Suppressor macrophage (primary cell): ENCODE measurements around the gene BBLN.
A peak's percentile ranks its signal among the peaks of the same experiment; 100 is the strongest.

Experiments
- DNase-seq, 4 experiments: peaks; one replicate each; pipeline ENCODE4 v3.0.0-alpha.2; 2020 to 2022

The BBLN gene

DNA sequence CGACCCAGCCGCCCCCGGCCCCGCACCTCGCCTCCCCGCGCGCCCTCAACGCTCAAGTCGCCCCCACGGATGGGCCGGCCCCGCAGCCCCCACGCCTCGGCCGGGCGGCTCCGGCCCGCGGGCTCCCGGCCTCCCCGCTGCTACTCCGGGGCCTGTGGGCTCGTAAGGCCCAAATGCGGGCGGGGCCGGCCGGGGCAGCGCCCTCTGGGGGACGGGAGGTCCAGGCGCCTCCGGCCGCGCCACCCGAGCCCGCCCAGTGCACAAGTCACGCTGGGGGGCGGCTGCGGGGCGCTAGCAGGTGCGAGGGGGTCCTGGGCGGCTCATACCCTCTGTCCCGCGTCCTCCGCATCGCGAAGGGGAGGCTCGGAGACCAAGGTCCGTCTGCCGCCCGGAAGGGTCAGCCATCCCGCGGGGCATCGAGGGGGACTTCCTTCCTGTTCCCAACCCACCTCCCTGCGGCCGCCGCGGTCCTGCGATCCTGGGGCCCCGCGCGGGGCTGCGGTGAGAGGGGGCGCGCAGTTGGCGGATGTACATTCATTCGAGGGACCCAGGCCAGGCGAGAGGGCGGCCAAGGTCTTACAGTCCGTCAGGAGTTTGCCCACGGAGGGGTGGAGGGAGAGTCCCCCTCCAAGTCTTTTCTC lies 31.5 kb downstream of the BBLN start, which contains the start of gene CIZ1:
CIZ1 (minus strand) TSS at position 167 of the 641 bp plus-strand sequence. CDS start 715 bp downstream, outside the sequence.
- peak; percentile 86 to 95 (median 90) for DNase-seq

DNA sequence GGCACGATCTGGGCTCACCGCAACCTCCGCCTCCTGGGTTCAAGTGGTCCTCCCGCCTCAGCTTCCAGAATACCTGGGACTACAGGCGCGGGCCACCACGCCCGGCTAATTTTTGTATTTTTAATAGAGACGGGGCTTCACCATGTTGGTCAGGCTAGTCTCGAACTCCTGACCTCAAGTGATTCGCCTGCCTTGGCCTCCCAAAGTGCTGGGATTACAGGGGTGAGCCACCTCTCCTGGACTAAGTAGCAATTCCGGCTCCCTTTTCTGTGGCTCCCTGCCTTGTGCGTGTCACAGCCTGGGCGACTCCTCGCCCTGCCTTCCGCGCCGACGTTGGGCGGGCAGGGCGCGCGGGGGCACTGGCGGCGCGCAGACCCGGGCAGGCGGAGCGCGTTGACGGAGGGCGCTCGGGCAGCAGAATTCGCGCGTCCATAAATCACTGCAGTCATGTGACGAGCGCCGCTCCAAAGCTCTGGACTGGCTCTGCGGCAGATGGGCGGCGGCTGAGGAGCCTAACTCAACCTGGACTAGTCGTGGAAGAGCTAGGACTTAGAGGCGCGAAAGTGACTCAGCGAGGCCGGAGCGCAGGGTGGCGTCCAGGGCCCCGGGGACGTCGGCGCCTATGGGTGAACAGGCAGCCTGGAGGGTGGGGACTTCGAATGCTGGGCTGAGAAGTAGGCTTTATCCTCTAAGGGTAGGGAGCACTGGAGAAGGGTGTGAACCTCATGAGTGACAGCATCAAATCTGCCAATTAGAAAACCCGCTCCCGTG lies 32.7 kb downstream of the BBLN start:
- DNase-seq: peak; percentile 91 to 95 (median 92)

DNA sequence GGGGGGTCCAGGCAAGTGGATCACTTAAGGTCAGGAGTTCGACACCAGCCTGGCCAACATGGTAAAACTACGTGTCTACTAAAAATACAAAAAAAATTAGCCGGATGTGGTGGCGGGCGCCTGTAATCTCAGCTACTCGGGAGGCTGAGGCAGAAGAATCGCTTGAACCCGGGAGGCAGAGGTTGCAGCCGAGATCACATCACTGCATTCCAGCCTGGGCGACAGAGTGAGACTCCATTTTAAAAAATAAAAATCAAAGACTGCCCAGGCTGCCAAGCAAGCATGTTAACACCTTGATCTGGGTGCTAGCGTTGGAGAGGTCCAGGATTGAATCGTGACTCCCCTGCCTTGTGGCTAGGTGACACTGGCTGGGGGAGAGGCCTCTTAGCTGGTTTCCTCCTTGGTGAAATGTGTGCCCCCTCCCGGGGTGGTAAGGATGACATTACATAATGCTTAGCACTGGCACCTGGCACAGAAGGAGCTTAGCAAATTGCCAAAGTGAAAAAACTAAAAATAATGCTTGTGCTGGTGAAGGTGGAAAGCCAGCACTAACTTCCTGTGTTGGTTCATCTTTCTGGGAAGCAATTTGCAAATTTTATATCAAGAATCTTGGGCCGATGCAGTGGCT lies 33.5 kb downstream of the BBLN start:
- no peak for DNase-seq

DNA sequence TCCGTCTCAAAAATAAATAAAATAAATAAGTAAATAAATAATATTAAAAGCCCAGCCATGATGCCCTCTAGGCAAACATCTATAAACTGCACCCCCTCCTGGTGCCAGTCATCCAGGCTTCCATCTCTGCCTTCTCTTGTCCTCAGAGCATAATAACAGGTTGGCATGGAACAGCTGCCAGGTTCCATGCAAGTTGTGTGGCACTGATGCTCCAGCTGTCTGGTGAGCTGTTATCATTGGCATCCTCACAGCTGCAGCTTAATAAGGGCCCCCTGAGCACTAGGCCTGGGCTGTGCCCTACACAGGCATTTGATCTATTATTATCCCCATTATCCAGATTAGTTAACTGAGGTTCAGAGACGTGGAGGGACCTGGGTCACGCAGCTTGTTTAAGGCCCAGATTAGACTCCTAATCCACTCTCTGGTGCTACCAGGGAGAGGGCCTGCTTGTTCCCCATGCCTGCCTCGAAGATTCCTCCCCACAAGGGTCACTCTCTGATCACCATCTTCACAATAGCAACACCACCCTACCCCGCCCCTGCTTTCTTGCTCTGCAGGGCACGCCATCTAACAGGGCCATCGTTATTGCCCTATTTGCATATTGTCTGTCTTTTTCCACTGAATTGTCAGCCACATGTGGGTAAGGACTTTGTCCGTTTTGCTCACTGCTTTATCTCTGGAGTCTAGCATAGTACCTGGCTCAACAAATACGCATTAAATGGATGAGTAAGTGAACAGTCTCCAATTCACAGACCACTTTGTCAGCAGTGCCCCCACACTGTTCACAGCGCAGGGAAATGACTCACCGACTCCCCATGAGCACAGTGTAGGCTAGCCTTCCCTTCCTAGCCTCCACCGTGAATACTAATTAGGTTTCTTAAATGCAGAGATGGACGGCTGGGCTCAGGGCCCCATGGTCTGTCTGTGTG lies 41.6 kb downstream of the BBLN start:
- no peak for DNase-seq

DNA sequence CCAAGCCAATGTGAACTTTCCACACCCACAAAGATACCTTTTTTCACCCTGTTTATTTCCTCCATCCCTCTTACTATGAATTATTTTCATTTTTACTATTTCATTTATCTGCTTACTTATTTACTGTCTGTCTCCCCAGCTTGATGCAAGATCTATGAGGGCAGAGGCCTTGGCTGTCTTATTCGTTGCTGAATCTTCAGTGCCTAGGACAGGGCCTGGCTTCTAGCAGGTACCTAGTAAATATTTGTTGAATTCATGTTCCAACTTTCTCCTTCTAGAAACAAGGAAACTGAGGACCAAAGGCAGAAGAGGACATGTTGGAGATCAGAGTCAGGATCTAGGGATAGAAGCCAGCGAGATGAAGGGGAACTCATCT lies 42.6 kb downstream of the BBLN start:
- no peak for DNase-seq

DNA sequence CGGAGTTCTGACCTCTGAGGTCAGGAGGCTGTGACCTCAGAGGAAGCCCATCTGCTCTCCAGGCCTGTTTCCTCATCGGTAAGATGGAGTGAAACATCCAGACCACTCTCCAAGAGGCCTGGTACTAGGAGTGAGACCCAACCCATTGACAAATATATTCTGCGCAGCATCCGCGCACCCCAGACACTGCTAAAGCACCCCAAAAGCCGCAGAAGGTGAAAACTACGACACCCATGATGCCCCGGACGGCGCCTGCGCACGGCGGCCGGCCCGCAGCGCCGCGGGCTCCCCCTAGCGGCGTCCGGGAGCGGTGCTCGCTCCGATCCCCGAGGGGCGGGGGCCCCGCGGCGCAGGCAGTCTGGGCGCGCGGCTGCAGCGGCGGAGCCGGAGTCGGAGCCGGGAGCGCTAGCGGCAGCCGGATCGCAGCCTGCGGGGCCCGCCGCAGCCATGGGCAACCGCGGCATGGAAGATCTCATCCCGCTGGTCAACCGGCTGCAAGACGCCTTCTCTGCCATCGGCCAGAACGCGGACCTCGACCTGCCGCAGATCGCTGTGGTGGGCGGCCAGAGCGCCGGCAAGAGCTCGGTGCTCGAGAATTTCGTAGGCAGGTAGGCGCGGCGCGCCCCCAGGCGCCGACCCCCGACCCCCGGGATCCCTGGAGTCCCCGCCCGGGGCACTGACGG lies 43.1 kb downstream of the BBLN start, which contains the start of gene DNM1:
DNM1 (plus strand) TSS at position 356 of the 683 bp plus-strand sequence; CDS start at position 448, 92 bp downstream.
- peak; percentile 75 to 91 (median 86) for DNase-seq

DNA sequence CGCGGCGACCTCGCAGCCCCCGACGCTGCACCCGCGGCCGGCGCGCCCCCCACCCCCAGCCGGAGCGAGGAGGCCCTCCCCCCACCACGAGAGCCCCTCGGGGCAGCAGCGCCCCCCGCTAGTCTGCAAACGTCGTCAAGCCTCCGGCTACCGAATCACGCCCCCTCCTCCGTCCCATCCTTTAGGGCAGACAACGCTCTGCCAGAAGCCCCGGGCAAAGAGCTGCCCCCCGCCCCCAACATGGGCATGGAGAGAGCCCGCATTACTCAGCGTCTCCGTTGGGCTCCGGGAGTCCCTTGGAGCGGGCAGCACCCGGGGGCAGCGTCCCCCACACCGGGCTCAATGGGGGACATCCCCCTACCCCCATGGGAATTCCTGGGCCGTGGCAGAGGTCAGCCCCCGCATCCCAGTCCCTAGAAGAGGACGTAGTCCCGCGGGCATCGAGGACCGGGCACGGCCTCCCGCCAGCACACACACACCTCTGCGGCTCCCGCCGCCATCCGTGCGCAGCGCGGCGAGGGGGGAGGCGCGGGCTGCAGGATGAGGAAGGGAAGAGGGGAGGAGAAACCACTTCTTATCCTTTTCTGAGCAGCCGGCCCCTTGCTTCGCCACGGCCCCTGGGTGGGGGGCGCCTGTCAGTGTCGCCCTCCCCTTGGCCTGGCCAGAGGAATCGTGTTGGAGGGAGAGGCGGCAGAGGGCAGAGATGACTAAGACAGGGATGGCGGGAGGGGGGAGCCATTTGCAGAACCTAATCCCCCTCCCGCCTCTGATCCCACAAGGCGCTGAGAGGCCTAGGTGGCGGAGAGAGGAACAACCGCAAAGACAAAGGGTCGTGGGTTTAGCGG lies 43.9 kb downstream of the BBLN start:
- DNase-seq: peak in 3 of 4 experiments; percentile 46 to 52 (median 49)

DNA sequence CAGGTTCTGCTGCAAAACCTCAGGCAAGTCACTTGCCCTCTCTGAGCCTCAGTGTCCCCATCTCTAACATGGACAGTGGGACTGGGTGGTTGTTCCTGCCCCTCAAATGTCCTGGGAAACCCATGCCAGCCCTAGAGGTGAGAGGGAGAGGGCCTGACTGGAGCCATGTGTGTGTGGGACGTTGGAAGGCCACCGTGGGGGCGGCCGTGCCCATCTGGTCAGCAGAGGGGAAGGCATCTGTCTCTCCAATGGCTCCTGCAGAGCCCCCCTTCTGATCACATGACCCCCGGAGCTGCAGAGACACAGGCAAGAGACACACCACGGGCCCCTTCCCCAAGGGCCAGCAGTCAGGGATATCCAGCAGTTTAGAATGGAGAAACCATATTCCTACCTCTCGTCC lies 44.8 kb downstream of the BBLN start:
- DNase-seq: no peak

DNA sequence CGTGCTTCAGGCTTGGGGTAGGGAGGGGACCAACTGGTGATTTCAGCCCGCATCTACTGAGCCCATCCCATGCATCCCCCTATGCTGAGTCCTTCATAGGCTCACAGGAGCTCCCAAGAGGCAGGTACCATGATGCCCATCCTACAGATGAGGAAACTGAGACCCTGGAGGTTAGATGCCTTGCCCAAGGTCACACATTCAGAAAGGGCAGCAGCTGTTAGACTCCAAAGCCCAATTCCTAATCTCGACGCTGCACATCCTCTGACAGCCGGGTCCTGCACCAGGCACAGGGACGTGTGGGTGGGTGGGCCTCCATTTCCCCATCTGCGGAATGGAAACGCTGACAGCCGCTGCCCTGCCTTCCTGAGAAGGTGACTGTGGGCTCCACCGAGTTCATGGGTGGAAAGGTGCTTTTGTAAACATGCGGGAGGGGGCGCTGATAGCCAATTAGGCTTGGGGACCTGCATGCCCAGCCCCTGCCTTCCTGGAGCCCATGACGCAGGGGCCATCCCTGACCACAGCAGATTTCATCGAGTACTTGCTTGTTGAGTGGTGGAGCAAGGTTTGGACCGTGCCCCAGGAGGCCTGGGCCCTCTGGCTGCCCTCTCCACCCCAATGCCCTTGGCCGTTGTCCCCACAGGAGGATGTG lies 45.4 kb downstream of the BBLN start:
- no peak for DNase-seq

DNA sequence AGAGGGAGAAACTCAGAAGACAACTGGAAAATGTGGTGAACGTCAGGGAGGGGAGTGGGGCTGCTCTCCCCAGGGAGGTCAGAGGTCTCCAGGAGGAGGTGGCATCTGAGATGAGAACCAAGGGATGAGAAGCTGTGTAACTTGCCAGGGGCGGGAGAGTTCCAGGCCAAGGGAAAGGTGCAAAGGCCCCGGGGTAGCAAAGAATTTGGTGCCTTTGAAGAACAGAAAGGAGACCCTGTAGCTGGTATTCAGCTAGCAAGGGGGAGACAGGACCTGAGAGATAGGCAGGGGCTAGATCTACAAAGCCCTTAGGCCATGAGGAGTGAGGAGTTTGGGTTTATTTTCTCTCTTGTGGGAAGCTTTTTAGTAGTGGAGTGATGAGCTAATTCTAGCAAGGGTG lies 46.4 kb downstream of the BBLN start:
- no peak for DNase-seq

DNA sequence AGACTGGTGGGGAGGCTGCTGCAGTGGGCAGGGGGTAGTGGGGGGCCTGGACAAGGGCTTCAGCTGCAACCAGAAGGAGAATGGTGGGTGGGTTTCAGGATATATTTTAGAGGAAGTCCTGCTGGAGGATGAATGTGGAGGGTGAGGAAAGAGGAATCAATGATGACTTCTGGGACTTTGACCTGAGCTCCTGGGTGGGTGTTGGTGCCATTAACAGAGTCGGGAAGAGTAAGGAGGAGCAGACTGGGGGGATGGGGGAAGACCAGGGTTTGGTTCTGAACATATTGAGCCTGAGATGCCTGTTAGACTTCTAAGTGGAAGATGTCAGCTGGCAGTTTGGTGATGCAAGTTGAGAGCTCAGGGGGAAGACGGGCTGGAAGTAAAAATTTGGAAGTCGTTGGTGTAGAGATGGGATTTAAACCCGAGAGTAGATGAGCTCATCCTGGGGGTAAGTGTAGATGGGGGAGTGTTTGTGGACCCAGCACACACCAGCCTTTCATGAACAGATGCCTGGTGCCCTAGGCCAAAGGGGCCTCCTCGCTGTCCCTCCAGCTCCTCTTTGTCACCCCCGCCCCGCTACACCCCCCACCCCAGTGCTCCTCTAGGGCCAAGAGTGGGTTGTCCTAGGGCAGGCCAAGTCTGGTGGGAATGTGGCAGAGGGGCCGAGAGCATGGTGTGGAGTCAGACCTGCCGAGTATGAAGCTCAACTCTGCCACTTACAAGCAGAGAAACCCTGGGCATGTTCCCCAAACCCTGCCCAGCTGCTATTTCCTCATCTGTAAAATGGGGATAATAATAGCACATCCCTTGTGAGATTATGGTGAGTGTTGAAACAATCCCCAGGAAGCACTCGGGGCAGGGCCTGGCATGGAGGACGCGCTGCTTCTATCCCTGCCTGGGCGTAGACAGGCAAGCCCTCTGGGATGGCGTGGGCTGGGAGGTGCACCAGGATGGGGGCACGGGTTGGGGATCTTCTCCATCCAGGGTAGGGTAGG lies 47.1 kb downstream of the BBLN start:
- DNase-seq: peak; percentile 20 to 57 (median 50)

DNA sequence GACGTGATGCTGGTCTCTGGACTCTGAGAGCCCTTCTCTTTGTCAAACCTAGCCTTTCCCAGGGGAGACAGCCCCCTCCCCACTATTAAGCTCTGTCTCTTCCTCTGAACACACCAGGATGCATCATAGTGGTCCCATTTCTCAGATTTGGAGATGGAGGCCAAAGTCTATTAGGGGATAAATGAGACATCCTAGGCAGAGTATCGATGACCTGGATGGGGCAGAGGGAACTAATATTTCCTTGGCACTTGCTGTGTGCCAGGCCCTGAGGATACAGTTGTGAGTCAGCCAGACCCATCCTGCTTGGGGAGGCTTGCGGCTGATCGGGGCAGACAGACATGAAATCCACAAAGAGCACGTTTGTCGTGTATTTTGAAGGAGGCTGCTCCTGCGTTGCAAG lies 48.3 kb downstream of the BBLN start:
- DNase-seq: no peak

DNA sequence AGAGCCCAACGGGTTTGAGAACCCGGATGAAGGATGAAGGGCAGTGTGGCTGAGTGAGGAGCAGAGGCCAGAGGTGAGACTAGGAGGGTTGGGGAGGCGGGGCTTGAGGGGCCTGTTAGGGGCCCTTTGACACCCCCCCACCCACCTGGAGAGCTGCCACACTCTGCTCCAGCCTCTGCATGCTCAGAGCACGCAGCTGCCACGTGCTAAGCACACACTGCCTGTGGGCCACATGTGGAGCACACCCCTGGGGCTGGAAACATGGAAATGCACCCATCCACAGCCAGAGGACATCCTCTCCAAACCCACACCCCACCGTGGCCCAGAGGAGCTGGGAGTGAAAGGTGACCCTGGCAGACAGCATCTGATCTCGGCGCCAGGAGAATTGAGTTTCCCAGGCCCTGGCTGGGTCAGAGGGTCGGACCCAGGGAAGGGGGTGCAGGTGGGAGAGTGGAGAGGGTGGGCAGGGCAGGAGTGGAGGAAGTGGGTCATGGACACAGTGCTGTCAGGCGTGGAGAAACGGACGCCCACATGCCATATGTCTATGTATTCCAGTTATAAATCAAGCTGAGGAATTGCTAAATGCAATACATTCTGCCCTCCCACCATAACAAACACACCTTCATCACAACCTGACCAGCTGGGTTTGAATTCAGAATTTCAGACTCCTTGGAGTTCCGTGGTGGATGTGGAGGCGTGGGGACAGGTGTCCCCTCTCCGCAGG lies 49.0 kb downstream of the BBLN start:
- no peak for DNase-seq

DNA sequence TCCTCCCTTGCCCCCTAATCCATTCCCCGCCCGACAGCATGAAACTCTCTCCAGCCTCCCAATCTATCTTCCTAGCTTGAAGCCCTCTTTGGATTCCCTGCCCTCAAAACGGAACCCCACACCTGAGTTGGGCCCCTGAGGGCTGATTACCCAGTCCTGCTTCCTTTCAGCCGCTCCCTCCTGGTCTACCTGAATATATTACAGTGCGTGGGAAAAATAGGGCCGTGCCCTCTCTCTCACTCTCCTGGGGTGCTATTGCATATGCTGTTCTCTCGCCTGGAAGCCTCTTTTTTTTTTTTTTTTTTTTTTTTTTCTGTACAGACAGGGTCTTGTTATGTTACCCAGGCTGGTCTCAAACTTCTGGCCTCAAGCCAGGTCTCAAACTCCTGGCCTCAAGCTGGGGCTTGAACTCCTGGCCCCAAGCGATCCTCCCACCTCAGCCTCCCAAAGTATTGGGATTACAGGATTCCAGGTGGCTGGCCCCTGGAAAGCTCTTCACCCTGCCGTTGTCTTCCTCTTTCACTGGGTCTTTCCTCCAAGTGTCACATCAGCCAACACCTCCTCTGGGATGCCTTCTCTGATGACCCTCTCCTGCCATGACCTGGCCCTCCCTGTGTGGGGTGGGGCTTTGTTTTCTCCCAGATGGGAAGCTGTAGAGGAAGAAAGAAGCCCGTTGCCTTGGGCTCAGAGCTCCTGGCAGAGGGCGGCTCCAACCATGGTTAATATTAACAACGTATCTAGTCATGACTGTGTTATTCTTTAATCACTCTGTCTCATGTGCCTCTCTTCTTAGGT lies 51.3 kb downstream of the BBLN start:
- no peak for DNase-seq

DNA sequence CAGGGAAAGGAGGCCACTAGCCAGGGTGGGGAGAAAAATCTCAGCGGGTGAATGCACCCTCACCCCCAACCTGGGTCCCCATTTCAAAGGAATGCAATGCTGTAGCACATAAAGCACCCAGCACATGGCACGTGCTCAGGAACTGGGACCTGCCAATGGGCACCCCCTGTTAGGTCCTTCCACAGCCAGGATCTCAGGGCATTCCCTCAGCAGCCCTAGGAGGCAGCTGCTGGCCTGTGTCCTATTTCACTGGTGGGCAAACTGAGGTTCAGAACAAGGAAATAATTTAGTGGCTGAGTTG lies 51.9 kb downstream of the BBLN start:
- no peak for DNase-seq
